Measurements from ENCODE around the gene LRRC8B.

- TF ChIP-seq CTCF (conservative IDR thresholded peaks at IDR 0.05; ENCODE audit: low read length) = no peak
- TF ChIP-seq EZH2phosphoT487 (IDR thresholded peaks at IDR 0.05; ENCODE audit: borderline replicate concordance, low read depth, low read length) = no peak
These were observed 15.9 kb downstream of the LRRC8B start for GRCh38 chr1:89540406-89540970.

Data from OCI-LY7 (cell line).